Measurements from ENCODE around the gene FOXP3. TPM values are rescaled to one million over a fixed set of nuclear protein-coding genes. Genes with fewer than 3 reads are reported as not detected.

The FOXP3 gene
- total RNA-seq, 1 donor, result not detected

DNA sequence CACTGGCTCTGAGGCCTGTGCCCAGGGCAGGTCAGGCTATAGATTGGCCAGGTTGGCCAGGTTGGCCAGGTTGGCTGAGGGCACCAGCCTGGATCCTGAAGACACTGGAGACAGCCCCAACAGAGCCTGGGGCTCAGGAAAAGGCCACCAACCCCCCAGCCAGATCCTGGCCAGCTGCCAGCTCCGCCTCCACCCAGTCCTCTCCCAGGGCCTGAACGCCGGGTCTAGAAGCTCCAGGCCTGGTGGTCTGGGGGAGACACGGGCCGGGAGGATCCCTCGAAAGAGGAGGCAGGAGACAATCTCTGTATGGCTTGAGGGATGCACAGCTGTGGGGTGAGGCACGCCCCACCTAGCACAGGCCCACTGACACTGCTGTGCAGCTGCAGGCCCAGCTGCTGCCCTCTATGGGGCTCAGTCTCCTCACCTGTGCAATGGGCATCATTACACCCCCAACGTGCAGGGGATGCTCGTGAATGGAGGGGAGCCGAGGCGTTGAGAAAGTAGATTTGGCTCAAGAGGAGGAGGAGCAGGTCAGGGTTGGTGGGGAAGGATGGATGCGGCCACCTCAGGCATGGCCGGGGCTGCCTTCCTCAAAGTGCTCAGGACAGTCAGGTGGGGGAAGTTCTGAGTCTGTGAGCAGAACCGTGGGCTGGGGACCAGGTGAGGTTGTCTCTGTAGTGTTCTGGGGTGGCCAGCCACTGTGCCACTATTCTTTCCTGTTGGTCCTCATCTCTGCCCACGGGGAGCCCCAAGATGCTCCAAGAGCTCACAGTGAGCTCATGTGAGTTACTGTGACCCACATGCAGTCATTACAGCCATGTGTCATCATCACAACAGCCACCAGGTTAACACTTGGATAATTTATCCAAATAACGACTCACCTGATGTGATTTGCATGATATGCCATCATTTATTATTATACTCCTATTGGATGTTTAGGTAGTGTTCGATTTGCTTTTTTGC, 28.2 kb upstream of the FOXP3 start:
- no peak overlapping the region for H3K4me2 ChIP-seq (ENCODE audit: insufficient read depth, low read length)
- H2AFZ ChIP-seq (ENCODE audit: low read length), result no peak overlapping the region
- no peak for DNase-seq (ENCODE audit: insufficient read length, low spot score, missing footprints)
- no peaks in the 10 kb centered on the region for H3K27me3 ChIP-seq (ENCODE audit: insufficient read depth, low read length)
- no peaks in the 10 kb centered on the region for H3K36me3 ChIP-seq (ENCODE audit: insufficient read depth, low read length)
- H3K79me2 ChIP-seq (ENCODE audit: insufficient read depth, low read length), result no peaks in the 10 kb centered on the region
- no peak overlapping the region for H3K27ac ChIP-seq (ENCODE audit: low read depth, low read length)
- H3K9me3 ChIP-seq (ENCODE audit: low read depth, low read length), result no peaks in the 10 kb centered on the region
- H3K4me1 ChIP-seq (ENCODE audit: insufficient read depth, low read length), result no peaks in the 10 kb centered on the region
- no peak overlapping the region for H3K4me3 ChIP-seq (ENCODE audit: insufficient read depth, low read length)
- H4K20me1 ChIP-seq (ENCODE audit: insufficient read depth, low read length), result no peaks in the 10 kb centered on the region
- TF ChIP-seq, protein P1, sequence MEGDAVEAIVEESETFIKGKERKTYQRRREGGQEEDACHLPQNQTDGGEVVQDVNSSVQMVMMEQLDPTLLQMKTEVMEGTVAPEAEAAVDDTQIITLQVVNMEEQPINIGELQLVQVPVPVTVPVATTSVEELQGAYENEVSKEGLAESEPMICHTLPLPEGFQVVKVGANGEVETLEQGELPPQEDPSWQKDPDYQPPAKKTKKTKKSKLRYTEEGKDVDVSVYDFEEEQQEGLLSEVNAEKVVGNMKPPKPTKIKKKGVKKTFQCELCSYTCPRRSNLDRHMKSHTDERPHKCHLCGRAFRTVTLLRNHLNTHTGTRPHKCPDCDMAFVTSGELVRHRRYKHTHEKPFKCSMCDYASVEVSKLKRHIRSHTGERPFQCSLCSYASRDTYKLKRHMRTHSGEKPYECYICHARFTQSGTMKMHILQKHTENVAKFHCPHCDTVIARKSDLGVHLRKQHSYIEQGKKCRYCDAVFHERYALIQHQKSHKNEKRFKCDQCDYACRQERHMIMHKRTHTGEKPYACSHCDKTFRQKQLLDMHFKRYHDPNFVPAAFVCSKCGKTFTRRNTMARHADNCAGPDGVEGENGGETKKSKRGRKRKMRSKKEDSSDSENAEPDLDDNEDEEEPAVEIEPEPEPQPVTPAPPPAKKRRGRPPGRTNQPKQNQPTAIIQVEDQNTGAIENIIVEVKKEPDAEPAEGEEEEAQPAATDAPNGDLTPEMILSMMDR (IDR thresholded peaks at IDR 0.05; ENCODE audit: extremely low read depth, low read depth, low read length), result no peak

DNA sequence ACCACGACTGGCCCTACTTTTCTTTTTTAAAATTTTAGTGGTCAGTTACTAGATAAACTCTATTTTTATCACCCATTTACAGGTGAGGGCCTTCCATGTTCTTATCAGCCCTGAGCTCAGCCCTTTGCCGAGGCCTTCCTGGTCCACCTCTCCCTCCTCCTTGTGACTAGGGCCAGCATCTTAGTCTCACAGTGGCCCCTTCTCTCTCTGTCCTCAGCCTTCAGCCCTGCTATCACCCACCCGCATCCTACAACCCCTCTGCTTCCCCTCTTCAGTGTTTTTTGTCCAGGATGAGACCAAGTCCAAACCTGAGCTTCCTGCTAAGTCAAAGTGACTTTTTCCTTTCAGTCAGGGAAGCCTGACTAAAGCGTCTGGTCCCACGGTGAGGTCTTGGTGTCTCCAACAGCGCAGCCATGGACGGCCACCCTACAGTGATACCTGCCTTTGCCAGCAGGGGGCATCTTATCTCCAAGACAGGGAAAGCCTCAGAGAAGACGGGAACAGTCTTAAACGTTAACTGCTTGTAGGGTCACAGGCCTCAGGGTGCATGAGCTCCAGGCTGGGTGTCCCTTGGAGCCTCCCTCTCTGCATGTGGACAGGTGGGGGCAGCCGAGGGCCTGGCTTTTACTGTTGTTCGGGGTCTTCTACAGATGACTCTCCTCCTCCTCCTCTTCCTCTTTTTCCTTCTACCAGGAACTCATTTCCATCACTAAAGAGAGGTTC, 27.3 kb upstream of the FOXP3 start:
- Histone ChIP-seq H4K20me1 (ENCODE audit: insufficient read depth, low read length) (no peaks in the 10 kb centered on the region), H3K4me1 (ENCODE audit: insufficient read depth, low read length) (no peaks in the 10 kb centered on the region), H3K4me2 (ENCODE audit: insufficient read depth, low read length) (no peak overlapping the region), H2AFZ (ENCODE audit: low read length) (no peak overlapping the region), H3K79me2 (ENCODE audit: insufficient read depth, low read length) (no peaks in the 10 kb centered on the region), H3K9me3 (ENCODE audit: low read depth, low read length) (no peaks in the 10 kb centered on the region), H3K4me3 (ENCODE audit: insufficient read depth, low read length) (no peak overlapping the region), H3K27ac (ENCODE audit: low read depth, low read length) (no peak overlapping the region), H3K36me3 (ENCODE audit: insufficient read depth, low read length) (no peaks in the 10 kb centered on the region), H3K27me3 (ENCODE audit: insufficient read depth, low read length) (no peaks in the 10 kb centered on the region)
- DNase-seq (ENCODE audit: insufficient read length, low spot score, missing footprints), result peak; percentile 73
- TF ChIP-seq, protein P1 (IDR thresholded peaks at IDR 0.05; ENCODE audit: extremely low read depth, low read depth, low read length), result peak; percentile 60

DNA sequence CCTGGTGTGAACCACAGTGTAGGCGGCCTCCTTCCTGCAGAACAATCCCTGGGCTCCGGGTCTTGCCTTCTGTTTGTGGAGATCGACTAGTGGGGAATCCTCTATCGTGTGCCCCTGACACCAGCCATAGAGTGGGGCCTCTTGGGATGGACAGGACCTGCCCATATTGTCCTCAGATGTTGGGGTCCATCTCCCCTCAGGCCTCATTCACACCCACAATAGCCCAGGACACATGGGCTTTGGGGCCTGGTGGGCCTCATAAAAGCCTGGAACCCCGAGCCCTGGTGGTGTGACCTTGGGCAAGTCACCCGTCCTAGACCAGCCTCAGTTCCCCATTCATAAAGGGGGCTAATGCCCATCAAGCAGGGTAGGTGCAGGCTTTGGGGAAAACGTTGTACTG, 25.7 kb upstream of the FOXP3 start:
- Histone ChIP-seq H3K27ac (ENCODE audit: low read depth, low read length) (no peak overlapping the region), H3K4me3 (ENCODE audit: insufficient read depth, low read length) (no peak overlapping the region), H3K27me3 (ENCODE audit: insufficient read depth, low read length) (no peaks in the 10 kb centered on the region), H3K79me2 (ENCODE audit: insufficient read depth, low read length) (no peaks in the 10 kb centered on the region), H4K20me1 (ENCODE audit: insufficient read depth, low read length) (no peaks in the 10 kb centered on the region), H3K36me3 (ENCODE audit: insufficient read depth, low read length) (no peaks in the 10 kb centered on the region), H3K9me3 (ENCODE audit: low read depth, low read length) (no peaks in the 10 kb centered on the region), H3K4me2 (ENCODE audit: insufficient read depth, low read length) (no peak overlapping the region), H3K4me1 (ENCODE audit: insufficient read depth, low read length) (no peaks in the 10 kb centered on the region), H2AFZ (ENCODE audit: low read length) (no peak overlapping the region)
- no peak for DNase-seq (ENCODE audit: insufficient read length, low spot score, missing footprints)
- TF ChIP-seq, protein P1 (IDR thresholded peaks at IDR 0.05; ENCODE audit: extremely low read depth, low read depth, low read length), result no peak

DNA sequence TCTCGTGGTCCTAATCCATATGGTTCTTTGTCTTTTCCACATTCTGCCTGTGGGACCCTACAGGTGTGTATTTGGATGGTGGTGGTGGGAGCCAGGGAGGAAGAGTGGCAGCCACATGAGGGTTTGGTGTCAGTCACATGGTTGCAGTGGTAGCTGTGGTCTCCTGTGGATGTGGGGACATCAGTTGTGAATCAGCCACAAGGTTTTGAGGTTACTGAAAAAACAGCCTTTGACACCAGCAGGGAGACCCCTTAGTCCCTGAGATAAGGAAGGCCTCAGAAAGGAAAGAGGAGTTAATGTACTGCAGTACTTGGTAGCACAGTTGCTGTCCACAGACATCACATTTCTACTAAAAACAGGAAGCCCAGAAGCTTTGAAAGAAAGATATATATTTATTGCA, 23.2 kb upstream of the FOXP3 start:
- Histone ChIP-seq H3K4me3 (ENCODE audit: insufficient read depth, low read length) (no peak overlapping the region), H4K20me1 (ENCODE audit: insufficient read depth, low read length) (no peaks in the 10 kb centered on the region), H3K27me3 (ENCODE audit: insufficient read depth, low read length) (no peaks in the 10 kb centered on the region), H3K9me3 (ENCODE audit: low read depth, low read length) (no peaks in the 10 kb centered on the region), H3K79me2 (ENCODE audit: insufficient read depth, low read length) (no peaks in the 10 kb centered on the region), H3K36me3 (ENCODE audit: insufficient read depth, low read length) (no peaks in the 10 kb centered on the region), H3K4me2 (ENCODE audit: insufficient read depth, low read length) (no peak overlapping the region), H2AFZ (ENCODE audit: low read length) (no peak overlapping the region), H3K27ac (ENCODE audit: low read depth, low read length) (no peak overlapping the region), H3K4me1 (ENCODE audit: insufficient read depth, low read length) (no peaks in the 10 kb centered on the region)
- TF ChIP-seq, protein P1 (IDR thresholded peaks at IDR 0.05; ENCODE audit: extremely low read depth, low read depth, low read length), result no peak
- DNase-seq (ENCODE audit: insufficient read length, low spot score, missing footprints), result no peak

All from osteoblast (primary cell).